M059J (cell line): Measurements from ENCODE around the gene DIAPH3. TPM values are rescaled to one million over a fixed set of nuclear protein-coding genes. Genes with fewer than 3 reads are reported as not detected.
"Not testable (repeated sequence)": the region's sequence is repeated elsewhere in the genome, so short reads cannot be mapped to it uniquely, and the experiment has no call there.

ENCODE experiments used
- DNase-seq: peaks from one replicate; pipeline ENCODE4 v3.0.0-alpha.2; 2012; ENCODE audit warnings: low read depth
- total RNA-seq: library from RNA; depleted of rRNA; stranded (reverse); fragments of >200 nt; shearing (Covaris generic); gene quantifications from 2 replicates; pipeline ENCODE4 v1.2.3, GENCODE V29; 2014

The DIAPH3 gene
- total RNA-seq, 1 experiment from 2014 or later = 17.2 TPM

DNA sequence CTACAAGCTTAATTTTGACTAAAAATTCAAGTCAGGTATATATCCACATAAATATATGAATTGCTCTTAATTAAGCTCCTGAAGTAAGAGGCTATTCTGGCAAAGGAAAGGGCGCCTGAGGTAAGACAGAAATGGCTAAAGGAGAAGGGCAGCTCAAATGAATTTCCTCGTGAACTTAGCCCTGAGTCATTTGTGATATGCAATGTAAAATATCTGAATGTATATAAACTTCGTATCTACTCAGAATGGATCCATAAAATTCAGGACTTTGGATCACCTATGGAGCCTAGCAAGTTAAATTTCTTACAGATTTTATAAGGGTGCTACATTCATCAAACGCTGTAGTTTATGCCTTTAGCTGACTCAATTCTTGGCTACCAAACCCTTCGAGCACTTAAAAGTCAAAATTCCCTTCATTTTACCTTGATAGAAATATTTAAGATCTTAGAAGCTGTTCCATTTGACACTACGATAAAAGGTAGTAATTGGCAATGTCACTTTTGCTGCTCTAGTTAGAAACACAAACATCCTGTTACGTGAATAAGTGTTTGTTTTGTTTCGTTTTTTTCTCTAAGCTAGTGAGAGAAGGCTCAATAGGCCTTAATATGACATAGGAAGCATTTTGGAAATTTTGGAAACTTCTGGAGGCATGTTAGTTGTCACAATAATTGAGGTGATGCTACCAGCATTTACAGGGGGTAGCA is 69.2 kb downstream of the DIAPH3 start:
- DNase-seq = no peak

DNA sequence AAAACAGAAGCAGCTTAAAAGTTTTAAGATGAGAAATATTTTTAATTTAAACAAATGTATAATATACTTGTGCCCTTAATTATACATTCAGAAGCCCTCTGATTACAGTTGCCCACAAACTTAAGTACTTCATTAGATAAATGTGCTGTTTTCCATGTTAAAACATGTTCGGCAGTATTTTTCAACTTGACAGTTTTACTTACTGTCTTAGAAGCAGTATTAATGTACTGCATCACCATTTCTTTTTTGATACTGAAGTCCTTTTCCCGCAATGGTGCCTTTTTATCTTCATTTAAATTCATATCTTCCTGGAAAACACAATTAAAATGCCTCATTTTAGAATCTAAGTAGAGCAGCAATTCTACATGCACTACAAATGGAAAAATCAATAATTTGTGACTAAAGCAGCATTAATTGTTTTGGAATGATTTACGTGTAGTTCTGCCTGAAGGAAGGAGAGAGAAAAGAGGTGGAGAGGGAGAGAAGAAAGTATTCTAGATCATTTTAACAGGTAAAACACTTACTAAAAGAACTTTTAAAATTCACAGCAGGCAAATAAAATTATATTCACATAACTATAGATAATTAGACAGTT is 70.2 kb downstream of the DIAPH3 start:
- DNase-seq = no peak

DNA sequence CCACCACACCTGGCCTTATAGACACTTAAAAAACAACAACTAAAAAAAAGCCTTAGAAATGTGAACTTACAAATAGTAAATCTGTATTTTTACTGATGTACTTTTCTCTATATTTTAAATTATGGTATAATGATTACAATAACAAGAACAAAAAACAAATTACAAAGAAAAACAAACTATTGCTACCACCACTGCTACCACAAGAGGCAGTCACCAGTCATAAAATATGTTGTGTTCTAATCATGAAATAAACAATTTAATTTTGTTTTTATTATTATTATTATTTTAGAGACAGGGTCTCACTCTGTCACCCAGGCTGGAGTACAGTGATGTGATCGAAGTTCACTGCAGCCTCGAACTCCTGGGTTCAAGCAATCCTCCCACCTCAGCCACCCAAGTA is 72.2 kb downstream of the DIAPH3 start:
- no peak for DNase-seq

DNA sequence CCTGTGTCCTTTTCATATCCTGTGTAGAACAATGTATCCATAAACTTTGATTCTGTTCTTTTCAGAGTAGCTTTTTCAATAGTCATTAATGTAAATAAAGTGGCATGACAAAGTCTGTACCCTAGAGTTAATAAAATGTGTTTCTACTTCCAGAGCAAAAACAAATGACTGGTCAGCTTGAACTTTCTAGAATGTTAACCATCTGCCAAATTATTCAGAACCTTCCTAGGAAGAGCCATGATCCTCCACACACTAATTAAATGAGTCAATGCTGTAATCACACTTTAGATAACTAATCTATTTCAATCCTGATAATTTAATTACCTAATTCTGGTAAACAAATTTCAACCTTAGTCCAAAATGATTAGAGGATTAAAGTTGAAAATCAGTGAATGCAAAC is 73.2 kb downstream of the DIAPH3 start:
- DNase-seq = no peak

DNA sequence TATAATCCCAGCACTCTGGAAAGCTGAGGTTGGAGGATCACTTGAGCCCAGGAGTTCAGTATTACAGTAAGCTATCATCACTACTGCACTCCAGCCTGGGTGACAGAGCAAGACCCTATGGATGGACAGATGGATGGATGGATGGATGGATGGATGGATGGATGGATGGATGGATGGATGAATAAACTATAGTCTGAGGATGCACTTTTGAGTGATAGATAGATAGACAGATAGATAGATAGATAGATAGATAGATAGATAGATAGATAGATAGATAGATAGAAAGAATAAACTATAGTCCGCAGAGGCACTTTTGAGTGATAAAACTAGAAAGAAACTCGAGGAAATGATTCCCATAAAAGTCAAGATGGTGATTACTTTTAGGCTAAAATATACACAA is 79.9 kb downstream of the DIAPH3 start:
- DNase-seq = not testable (repeated sequence)

DNA sequence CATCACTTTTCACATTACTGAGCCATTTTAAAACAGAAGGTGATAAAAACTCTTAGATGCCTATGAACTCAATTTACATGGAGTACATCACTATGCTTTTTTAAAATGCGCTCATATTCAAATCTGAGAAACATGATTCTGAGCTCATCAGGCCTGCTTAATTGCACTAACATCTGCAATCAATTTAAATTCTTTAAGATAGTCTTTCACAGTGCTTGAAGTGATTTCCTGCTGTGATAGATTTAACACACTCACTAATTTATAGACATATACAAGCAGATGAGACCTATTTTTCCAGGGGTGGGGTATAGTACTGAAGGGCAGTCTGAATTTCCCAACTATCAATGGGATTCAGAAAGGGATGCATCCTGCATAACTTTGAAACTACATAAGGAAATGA is 82.9 kb downstream of the DIAPH3 start:
- DNase-seq = no peak

DNA sequence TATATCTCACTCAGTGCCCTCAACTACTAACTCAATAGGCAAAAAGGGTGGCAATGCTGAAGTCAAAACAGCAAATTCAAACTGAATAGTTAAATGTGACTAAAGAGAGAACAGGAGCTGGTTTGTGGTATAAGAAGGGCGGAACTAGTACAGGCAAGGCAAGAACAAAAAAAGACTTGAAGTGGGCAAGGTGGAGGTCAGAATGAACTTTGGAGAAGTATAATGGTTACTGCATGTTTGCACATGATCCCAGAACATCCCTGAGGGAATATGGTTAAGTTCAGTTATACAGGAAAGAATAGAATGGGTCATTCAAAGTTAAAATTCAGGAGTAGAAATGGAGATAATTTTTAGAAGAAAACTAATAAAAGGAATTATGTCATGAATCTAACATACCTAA is 85.5 kb downstream of the DIAPH3 start:
- no peak for DNase-seq

DNA sequence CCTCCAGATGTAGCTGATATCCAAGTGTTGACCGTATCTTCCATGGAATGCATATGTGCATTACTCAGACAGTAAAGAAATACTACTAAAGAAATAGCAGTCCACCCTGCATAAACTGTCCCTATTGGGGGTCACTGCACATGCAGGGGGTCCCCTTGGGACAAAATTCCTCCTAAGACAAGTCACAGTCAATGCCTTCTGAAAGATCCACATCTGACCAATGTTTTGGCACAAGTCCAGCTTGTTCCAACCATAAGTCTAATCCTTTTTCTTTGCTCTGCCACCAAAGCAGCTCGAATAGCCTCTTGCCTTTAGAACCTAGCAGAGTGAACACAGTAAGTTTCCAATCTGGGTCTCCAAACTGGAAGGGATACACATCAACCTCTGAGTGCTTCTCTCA is 87.9 kb downstream of the DIAPH3 start:
- no peak for DNase-seq

DNA sequence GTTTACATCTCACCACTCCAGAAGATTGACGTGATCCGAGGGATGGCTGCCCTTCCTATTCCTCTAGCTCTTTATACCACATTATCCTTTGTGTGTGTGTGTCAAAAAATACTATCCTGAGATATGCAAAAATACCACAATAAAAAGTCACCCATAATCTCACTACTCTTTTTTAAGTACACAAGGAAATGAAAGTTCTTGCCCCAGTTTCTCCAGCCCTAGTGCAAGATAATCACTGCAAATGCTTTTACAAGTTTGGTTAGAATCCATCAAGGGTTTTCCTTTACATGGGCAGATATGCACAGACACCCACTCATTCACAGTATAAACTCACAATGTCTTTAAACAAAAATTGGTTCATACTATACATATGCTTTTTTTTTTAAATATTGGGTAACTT is 89.3 kb downstream of the DIAPH3 start:
- no peak for DNase-seq

DNA sequence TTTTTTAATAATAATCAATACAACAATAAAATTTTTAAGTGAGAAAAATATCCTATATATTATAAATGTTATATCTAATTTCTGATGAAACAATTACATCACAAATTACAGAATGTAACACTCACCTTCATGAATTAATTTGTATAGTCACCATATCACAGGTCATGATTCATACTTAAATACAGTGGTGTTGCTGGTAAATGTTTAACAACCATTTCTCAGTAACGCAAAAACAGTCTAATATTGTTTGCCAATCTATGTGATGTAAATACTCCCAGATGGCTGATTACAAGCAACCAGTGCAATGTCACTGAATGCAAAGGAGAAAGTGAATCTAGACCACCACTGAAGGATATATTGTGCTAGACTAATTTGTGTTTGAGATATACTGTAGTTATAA is 97.5 kb downstream of the DIAPH3 start:
- no peak for DNase-seq

DNA sequence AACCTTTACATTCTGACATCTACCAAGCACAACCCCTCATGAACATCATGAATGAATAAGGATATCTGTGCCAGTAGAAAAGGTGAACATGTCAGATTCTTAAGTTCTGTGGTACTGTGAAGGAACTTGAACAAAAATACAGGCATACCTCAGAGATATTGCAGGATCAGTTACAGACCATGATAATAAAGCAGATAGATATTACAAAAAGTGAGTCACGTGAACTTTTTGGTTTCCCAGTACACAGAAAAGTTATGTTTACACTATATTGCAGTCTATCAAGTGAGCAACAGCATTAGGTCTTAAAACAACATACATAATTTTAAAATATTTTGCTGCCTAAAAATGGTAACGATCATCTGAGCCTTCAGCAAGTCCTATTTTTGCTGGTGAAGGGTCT is 101.2 kb downstream of the DIAPH3 start:
- DNase-seq = no peak

DNA sequence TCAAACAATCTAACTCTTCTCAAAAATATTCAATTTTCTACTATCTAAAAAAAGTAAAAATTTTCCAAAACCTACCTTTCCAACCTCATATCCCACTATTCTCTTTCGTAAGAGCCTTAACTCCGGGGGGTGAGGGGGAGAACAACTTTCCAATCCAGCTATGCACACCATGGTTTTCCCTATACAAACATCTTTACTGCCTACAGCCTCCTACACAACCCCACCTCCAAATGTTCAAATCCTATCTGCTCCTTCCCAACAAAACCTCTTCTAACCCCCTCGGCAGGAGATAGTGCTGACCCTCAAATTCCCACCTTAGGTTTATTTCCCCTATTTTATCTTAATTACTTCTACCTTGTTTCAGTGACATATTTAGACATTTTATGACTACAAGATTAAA is 102.0 kb downstream of the DIAPH3 start:
- DNase-seq = no peak

DNA sequence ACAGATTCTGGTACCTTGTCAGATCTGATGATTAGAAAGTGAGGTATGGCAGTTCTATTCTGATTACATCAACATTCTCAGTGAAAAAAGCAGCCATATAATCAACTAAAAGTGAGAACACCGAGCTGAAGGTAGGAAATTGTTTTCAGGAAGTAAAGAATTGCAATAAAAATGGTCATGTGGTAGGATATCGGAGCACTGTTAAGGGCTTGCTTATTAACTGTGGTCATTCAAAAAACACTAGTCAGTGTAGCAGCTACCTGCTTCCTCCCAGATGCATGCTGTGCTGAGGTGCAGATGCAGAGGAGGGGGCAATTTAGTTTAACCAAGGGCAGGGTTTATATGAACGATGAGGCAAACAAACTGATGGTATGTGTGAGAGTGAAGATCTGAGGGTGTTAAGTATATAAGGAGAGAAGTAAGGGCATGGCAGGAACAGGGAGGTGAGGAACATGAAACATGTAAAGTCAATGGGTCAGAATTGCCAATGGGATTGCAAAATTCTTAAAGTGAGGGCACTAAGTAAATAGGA is 111.9 kb downstream of the DIAPH3 start:
- DNase-seq = no peak

DNA sequence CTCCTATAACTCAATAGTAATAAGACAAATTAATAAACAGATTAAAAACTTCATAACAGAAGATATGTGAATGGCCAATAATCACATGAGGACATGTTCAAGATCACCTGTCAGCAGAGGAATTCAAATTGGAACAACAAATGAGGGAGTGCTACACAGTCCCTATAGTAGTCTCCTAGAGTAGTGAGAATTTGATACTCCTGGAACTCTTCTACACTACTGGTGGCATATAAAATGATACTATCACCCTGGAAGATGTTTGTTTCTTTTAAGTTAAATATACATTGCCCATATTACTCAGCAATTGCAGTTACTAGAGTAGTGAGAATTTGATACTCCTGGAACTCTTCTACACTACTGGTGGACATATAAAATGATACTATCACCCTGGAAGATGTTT is 115.4 kb downstream of the DIAPH3 start:
- DNase-seq = not testable (repeated sequence)

DNA sequence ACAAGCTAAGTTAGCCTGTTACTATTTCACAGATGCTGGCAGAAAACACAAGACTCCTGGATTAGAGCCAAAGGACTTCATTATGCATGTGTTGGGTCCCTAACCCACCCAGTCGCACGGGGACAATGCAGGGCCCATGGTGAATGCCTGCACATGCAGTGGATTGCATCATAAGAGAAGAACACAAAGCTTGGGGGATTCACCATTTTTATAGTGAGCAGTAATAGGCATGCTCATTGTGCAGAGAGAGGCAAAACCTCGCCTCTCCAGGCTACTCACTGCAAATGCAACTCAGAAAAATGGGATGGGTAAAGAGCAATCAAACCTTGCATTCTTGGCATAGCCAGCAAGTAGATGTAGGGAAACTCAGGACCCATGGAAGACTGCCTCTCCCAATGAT is 115.8 kb downstream of the DIAPH3 start:
- peak; percentile 0 for DNase-seq

DNA sequence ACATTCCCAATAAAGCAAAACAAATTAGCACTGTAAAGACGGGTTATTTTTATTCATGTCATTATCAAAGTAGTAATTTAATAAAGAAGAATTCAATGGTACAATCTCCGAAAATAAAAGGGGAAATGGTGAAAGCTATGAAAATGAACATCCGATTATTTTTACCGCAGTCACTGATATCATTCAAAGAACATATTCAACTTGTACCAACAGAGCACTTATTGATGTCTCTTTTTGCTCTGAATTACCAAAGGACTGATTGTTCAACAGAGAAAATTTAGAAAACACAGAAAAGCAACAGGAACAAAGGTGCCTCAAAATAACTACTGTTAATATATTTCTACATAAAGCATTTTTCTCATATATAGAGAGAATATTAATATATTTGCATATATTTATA is 119.4 kb downstream of the DIAPH3 start:
- no peak for DNase-seq

DNA sequence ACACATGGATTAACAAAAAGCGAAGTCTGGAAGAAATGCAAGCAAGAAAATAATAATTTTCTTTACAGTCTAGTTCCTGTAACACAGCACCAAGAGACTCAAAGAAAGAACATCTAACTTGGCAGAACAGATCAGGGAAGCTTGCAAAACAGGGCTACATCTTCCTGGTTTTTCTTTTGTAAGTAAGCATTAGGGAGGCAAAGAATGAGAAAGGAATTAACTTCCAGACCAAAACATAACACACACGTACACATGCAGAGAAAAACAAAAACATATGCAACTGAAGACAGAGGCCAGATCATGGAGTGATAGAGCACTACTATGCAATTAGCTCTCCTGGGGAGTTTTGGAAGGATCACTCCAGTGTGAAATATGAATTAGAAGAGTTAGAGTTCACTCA is 120.5 kb downstream of the DIAPH3 start:
- no peak for DNase-seq

DNA sequence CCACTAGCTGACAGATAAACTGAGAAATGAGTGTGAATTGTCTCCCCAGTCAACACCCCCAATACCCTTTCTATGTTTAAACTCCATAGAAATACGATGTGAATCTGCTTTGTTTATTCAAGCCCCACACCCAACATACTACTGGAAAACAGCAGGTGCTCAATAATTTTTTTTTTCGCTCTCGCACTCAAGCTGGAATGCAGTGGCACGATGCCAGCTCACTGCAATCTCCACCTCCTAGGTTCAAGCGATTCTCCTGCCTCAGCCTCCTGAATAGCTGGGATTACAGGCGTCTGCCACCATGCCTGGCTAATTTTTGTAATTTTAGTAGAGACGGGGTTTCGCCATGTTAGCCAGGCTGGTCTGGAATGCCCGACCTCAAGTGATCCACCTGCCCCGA is 123.1 kb downstream of the DIAPH3 start:
- not testable (repeated sequence) for DNase-seq

DNA sequence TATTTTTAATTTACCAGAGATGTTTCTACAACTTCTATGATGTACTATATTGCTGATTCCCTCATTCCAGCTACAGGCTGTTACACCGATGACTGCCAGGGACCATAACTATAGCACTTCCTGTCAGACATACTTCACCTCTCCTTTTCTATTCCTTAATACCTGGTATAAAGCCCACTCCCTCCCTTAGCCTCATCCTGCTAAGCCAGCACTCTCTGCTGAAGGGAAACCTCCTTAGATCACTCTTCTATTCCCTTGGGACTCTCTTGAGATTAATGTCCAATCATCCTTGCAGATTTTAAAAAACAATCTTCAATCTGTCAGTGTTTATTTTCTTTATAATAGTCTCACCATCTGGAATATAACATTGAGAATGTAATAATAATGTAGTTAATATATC is 127.9 kb downstream of the DIAPH3 start:
- DNase-seq = no peak

DNA sequence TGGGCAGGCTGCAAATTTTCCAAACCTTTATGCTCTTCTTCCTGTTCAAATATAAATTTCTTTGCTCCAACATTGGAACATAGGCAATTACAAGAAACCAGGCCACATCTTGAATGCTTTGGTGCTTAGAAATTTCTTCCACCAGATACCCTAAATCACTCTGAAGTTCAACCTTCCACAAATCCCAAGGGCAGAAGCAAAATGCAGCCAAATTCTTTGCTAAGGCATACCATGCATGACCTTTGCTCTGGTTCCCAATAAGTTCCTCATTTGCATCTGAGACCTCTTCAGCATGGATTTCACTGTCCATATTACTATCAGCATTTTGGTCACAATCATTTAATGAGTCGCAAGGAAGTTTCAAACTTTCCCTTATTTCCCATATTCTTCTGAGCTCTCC is 130.9 kb downstream of the DIAPH3 start:
- DNase-seq = no peak

DNA sequence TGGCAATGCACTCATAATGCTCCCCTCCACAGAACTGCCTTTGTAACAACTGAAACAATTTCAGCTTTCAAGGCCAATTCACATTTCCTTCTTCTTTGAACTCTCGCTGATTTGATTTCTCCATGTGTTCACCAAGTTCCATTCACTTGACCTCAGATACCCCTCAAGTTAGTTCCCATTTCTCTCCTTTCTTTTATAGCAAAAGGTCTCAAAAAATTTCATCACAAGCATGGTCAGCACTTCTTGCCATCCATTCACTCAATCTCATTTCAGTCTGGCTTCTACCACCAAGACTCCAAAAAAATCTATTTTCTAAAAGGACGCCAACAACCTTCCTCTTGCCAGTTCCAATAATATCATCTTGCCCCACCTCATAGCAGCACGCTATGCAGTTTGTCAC is 135.7 kb downstream of the DIAPH3 start:
- no peak for DNase-seq

DNA sequence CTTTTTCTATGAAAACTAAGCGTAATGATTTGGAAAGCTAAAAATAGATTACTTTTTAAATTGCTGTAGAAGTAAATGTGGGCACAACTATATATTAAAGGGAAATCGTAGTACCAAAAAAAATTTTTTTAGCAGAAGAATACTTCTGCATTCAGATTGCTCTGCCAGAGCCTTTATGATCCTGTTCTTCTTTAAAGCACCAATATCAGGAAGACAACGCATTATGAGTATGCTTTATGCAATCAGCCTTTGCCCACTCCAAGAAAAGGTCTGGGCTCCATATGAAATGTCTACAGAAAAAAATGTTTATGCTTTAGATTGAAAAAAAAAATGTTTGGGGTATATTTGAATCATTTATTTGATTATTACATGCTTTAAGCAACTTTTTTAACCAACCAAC is 137.4 kb downstream of the DIAPH3 start:
- no peak for DNase-seq

DNA sequence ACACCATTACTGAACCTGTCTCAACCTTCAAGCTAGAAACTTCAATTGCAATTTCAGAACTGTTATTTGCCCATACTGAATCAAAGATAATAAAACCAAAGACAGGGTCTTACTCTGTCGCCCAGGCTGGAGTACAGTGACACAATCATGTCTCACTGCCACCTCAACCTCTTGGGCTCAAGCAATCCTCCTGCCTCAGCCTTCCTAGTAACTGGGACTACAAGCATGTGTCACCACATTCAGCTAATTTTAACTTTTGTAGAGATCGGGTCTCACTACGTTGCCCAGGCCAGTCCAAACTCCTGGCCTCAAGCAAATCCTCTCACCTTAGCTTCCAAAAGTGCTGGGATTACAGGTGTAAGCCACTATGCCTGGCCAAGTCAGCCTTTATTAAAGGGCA is 143.4 kb downstream of the DIAPH3 start:
- DNase-seq = no peak
